Liver (tissue), 3 donors: Measurements from ENCODE around the gene EGFR.

ENCODE experiments used
- ATF3 ChIP-seq: IDR thresholded peaks from 2 replicates; pipeline ENCODE4 v1.6.1; 2016; ENCODE audit warnings: antibody characterized with exemption
- CTCF ChIP-seq: fragments of 150-350 bp; IDR thresholded peaks from 2 replicates; pipeline ENCODE4 v1.5.1; 2017; ENCODE audit warnings: improper control_type of control experiment, low read depth, low read length; ENCODE audit not compliant: missing input control
- EGR1 ChIP-seq, 2 donors: IDR thresholded peaks; 2 replicates each; pipeline ENCODE4 v1.6.1; 2016 to 2018; ENCODE audit warnings: antibody characterized with exemption in 2 of 2, low read depth in 2 of 2
- GABPA ChIP-seq, 2 donors: IDR thresholded peaks in 1 of 2; conservative IDR thresholded peaks in 1 of 2; 2 replicates each; pipeline ENCODE4 v1.6.1; 2016; ENCODE audit warnings: antibody characterized with exemption in 2 of 2, mild to moderate bottlenecking in 1 of 2, moderate library complexity in 1 of 2
- JUND ChIP-seq, 2 donors: IDR thresholded peaks; 2 replicates each; pipeline ENCODE4 v1.6.1; 2016; ENCODE audit warnings: antibody characterized with exemption in 2 of 2
- MAX ChIP-seq: IDR thresholded peaks from 2 replicates; pipeline ENCODE4 v1.6.1; 2016; ENCODE audit warnings: antibody characterized with exemption
- NR2F2 ChIP-seq: IDR thresholded peaks from 2 replicates; pipeline ENCODE4 v1.6.1; 2016; ENCODE audit warnings: antibody characterized with exemption
- RAD21 ChIP-seq, 2 donors: IDR thresholded peaks; 2 replicates each; pipeline ENCODE4 v1.6.1; 2016; ENCODE audit warnings: antibody characterized with exemption in 2 of 2, mild to moderate bottlenecking in 2 of 2
- REST ChIP-seq: IDR thresholded peaks from 2 replicates; pipeline ENCODE4 v1.6.1; 2016; ENCODE audit warnings: antibody characterized with exemption, mild to moderate bottlenecking
- SP1 ChIP-seq: IDR thresholded peaks from 2 replicates; pipeline ENCODE4 v1.6.1; 2018; ENCODE audit warnings: antibody characterized with exemption, mild to moderate bottlenecking
- TAF1 ChIP-seq: conservative IDR thresholded peaks from 2 replicates; pipeline ENCODE4 v1.6.1; 2016; ENCODE audit warnings: antibody characterized with exemption, mild to moderate bottlenecking
- donor health status: healthy.
- donor health status: healthy.

- TF ChIP-seq TAF1: no peak
- TF ChIP-seq CTCF: no peak
- no peak for TF ChIP-seq NR2F2
- TF ChIP-seq SP1: no peak
- TF ChIP-seq RAD21 (IDR thresholded peaks at IDR 0.05): no peak
- TF ChIP-seq MAX: no peak
- TF ChIP-seq JUND (IDR thresholded peaks at IDR 0.05): no peak
- no peak for TF ChIP-seq EGR1 (IDR thresholded peaks at IDR 0.05; ENCODE audit: low read depth in 2 of 2)
- TF ChIP-seq REST: no peak
- TF ChIP-seq GABPA (IDR thresholded peaks at IDR 0.05 in 1 of 2, conservative IDR thresholded peaks at IDR 0.05 in 1 of 2): no peak
- no peak for TF ChIP-seq ATF3
Observed at GRCh38 chr7:55053651-55054571, 35.1 kb downstream of the EGFR start.
